ENCODE data around the gene NPTX1. TPM values are rescaled to one million over a fixed set of nuclear protein-coding genes. Genes with fewer than 3 reads are reported as not detected.

The NPTX1 gene
- total RNA-seq, 4 donors from 2014 or later: 0.40 to 22.8 (median 7.2) TPM

- Histone ChIP-seq H3K9me3 (no peaks in the 10 kb centered on the region), H3K36me3 (no peaks in the 10 kb centered on the region), H3K27ac (no peak overlapping the region), H3K4me3 (no peak overlapping the region), H3K4me1 (peaks cover 0 to 7% (median 0%) of the 10 kb centered on the region in 4 donors), H3K27me3 (no peaks in the 10 kb centered on the region)
- 80% methylated on average over 9 of the region's 9 CpGs; no CpG with 5 or more reads in 1 of the 2 donors for WGBS, 2 donors (ENCODE audit: low coverage in 1 of 2)
- no peak for TF ChIP-seq POLR2A (IDR thresholded peaks at IDR 0.05)
- no peak for TF ChIP-seq POLR2AphosphoS5 (IDR thresholded peaks at IDR 0.05)
- TF ChIP-seq, protein P1, sequence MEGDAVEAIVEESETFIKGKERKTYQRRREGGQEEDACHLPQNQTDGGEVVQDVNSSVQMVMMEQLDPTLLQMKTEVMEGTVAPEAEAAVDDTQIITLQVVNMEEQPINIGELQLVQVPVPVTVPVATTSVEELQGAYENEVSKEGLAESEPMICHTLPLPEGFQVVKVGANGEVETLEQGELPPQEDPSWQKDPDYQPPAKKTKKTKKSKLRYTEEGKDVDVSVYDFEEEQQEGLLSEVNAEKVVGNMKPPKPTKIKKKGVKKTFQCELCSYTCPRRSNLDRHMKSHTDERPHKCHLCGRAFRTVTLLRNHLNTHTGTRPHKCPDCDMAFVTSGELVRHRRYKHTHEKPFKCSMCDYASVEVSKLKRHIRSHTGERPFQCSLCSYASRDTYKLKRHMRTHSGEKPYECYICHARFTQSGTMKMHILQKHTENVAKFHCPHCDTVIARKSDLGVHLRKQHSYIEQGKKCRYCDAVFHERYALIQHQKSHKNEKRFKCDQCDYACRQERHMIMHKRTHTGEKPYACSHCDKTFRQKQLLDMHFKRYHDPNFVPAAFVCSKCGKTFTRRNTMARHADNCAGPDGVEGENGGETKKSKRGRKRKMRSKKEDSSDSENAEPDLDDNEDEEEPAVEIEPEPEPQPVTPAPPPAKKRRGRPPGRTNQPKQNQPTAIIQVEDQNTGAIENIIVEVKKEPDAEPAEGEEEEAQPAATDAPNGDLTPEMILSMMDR (IDR thresholded peaks at IDR 0.05): no peak
- TF ChIP-seq EP300 (IDR thresholded peaks at IDR 0.05; ENCODE audit: low read depth): no peak
- intact Hi-C loops (cut with DNase I; ENCODE audit: low total_unique reads) (loop anchor here (2.0 to 5.0 kb wide), 3 partner anchors 51 to 555 kb away; partner anchors contain the start of gene NPTX1), in situ Hi-C loops (cut with MboI; ENCODE audit: low pct_ligation_motif_present in 1 of 4, low pct_unique_long_range_greater_than_20kb in 1 of 4, low sequenced_read_pairs in 3 of 4) (loop anchor here in 2 of 4 donors (5.0 to 25.0 kb wide), 5 partner anchors 146 to 559 kb away; no protein-coding TSS in a partner anchor)
- no peak for DNase-seq
Measured at GRCh38 chr17:80425835-80426426, 50.5 kb downstream of the NPTX1 start.

- Histone ChIP-seq H3K4me1 (peaks cover 0 to 7% (median 0%) of the 10 kb centered on the region in 4 donors), H3K36me3 (no peaks in the 10 kb centered on the region), H3K9me3 (no peaks in the 10 kb centered on the region), H3K27me3 (no peaks in the 10 kb centered on the region), H3K27ac (no peak overlapping the region), H3K4me3 (no peak overlapping the region)
- intact Hi-C loops (cut with DNase I; ENCODE audit: low total_unique reads) (loop anchor here (5.0 kb wide), 2 partner anchors 52 to 152 kb away; partner anchors contain the start of gene NPTX1), in situ Hi-C loops (cut with MboI; ENCODE audit: low pct_ligation_motif_present in 1 of 4, low pct_unique_long_range_greater_than_20kb in 1 of 4, low sequenced_read_pairs in 3 of 4) (loop anchor here in 2 of 4 donors (5.0 to 25.0 kb wide), 5 partner anchors 147 to 560 kb away; no protein-coding TSS in a partner anchor)
- TF ChIP-seq EP300 (IDR thresholded peaks at IDR 0.05; ENCODE audit: low read depth): no peak
- no peak for TF ChIP-seq POLR2AphosphoS5 (IDR thresholded peaks at IDR 0.05)
- DNase-seq: no peak
- 79% methylated on average over 19 of the region's 27 CpGs; no CpG with 5 or more reads in 1 of the 2 donors for WGBS, 2 donors (ENCODE audit: low coverage in 1 of 2)
Measured at GRCh38 chr17:80424878-80425765, 51.3 kb downstream of the NPTX1 start.

DNA sequence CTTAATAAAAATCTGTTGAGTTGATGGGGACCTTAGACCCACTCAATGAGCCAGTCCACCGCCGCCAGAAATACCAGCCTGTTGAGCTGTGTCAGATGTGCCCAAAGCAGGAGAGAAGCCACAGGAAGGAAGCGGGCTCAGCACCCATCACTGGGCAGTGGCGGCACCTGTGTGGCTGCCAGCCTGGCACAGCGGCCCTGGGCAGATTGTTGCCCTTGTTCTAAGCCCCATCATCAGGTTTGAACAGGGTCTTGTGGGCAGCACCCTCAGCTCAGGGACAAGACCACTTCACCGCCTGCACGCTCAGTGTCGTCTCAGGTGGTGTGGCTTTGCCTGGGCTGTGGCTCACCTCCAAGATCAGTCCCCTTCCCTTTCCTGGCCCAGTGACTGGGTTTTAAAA, 52.1 kb downstream of the NPTX1 start:
- intact Hi-C loops (cut with DNase I; ENCODE audit: low total_unique reads): no loop called here
- TF ChIP-seq POLR2AphosphoS5 (IDR thresholded peaks at IDR 0.05) (no peak), POLR2A (IDR thresholded peaks at IDR 0.05) (no peak), EP300 (IDR thresholded peaks at IDR 0.05; ENCODE audit: low read depth) (no peak)
- TF ChIP-seq, protein P1 (IDR thresholded peaks at IDR 0.05): no peak
- H3K4me1 ChIP-seq: peaks cover 0 to 7% (median 0%) of the 10 kb centered on the region in 4 donors
- WGBS, 2 donors (ENCODE audit: low coverage in 1 of 2): 74% methylated on average over 8 of the region's 8 CpGs; no CpG with 5 or more reads in 1 of the 2 donors
- H3K9me3 ChIP-seq: no peaks in the 10 kb centered on the region
- in situ Hi-C loops (cut with MboI; ENCODE audit: low pct_ligation_motif_present in 1 of 4, low pct_unique_long_range_greater_than_20kb in 1 of 4, low sequenced_read_pairs in 3 of 4): loop anchor here in 2 of 4 donors (10.0 kb wide), 3 partner anchors 151 to 561 kb away; no protein-coding TSS in a partner anchor
- no peaks in the 10 kb centered on the region for H3K36me3 ChIP-seq
- no peak overlapping the region for H3K27ac ChIP-seq
- no peaks in the 10 kb centered on the region for H3K27me3 ChIP-seq
- H3K4me3 ChIP-seq: no peak overlapping the region
- no peak for DNase-seq

DNA sequence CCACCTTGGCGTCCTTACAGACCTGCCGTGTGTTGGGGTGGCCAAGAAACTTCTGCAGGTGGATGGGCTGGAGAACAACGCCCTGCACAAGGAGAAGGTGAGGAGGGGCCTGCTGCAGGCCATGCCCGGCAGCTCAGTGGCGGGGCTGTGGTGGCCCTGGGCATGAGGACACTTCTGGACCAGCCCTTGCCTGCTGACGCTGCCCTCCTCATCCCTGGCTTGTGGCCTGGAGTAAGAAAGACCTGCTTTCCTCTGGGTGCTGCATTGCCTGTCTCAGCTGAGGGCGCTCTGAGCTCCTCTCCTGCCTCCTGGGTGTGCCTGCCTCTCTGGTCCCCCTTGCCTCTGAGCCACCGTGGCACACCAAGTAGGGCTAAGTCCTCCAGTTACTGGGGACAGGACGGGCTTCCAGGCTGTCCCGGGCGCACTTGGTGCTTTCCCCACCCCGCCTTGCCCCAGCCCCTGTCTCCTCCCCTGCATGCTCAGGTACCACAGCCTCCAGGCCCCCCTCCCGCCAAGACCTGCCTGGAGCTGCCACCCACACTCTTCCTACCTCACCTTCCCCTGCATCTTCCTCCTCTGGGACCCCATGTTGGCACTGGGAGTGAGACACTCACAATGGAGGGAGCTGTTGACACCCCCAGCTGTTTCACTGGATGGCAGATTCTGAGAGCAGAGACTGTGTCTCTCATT, 52.7 kb downstream of the NPTX1 start:
- no peak for DNase-seq
- intact Hi-C loops (cut with DNase I; ENCODE audit: low total_unique reads): no loop called here
- peaks cover 0 to 7% (median 0%) of the 10 kb centered on the region in 4 donors for H3K4me1 ChIP-seq
- H3K27ac ChIP-seq: no peak overlapping the region
- no peak for TF ChIP-seq EP300 (IDR thresholded peaks at IDR 0.05; ENCODE audit: low read depth)
- no peak for TF ChIP-seq POLR2AphosphoS5 (IDR thresholded peaks at IDR 0.05)
- no peak for TF ChIP-seq POLR2A (IDR thresholded peaks at IDR 0.05)
- TF ChIP-seq, protein P1 (IDR thresholded peaks at IDR 0.05): no peak
- no peaks in the 10 kb centered on the region for H3K27me3 ChIP-seq
- no peak overlapping the region for H3K4me3 ChIP-seq
- WGBS, 2 donors (ENCODE audit: low coverage in 1 of 2): 76% methylated on average over 13 of the region's 13 CpGs; no CpG with 5 or more reads in 1 of the 2 donors
- in situ Hi-C loops (cut with MboI; ENCODE audit: low pct_ligation_motif_present in 1 of 4, low pct_unique_long_range_greater_than_20kb in 1 of 4, low sequenced_read_pairs in 3 of 4): loop anchor here in 2 of 4 donors (10.0 kb wide), 3 partner anchors 151 to 561 kb away; no protein-coding TSS in a partner anchor
- no peaks in the 10 kb centered on the region for H3K36me3 ChIP-seq
- no peaks in the 10 kb centered on the region for H3K9me3 ChIP-seq
